B cell (primary cell): ENCODE results near the gene TMBIM6. TPM values are rescaled to one million over a fixed set of nuclear protein-coding genes. Genes with fewer than 3 reads are reported as not detected.

Source experiments
- ATAC-seq: fragments of 200-7000 bp; cut with Tn5 transposase; one replicate; pipeline ENCODE4 v1.10.0; 2021; ENCODE audit warnings: low read depth, mild to moderate bottlenecking, moderate number of reproducible peaks, moderate library complexity
- CTCF ChIA-PET: fragments of 350-600 bp; sonication (Branson Sonifier 250); formaldehyde crosslinking; loops from one replicate; lab custom pipeline; 2021; ENCODE audit warnings: antibody characterized with exemption, inconsistent platforms; lab: Charles Lee
- POLR2A ChIA-PET: fragments of 350-600 bp; sonication (Branson Sonifier 250); formaldehyde crosslinking; loops from one replicate; lab custom pipeline; 2021; ENCODE audit warnings: antibody characterized with exemption; lab: Charles Lee
- DNase-seq: peaks from one replicate; pipeline ENCODE4 v3.0.0; 2013
- H2AFZ ChIP-seq: 2 replicates; pipeline ENCODE4 v1.6.1; 2012; ENCODE audit warnings: mild to moderate bottlenecking, low read depth, low read length; ENCODE audit not compliant: insufficient read depth, poor library complexity, severe bottlenecking
- H3K27ac ChIP-seq, 2 donors: 1 replicate in 1 of 2; 2 replicates in 1 of 2; pipeline ENCODE4 v1.5.1; 2012 to 2013; ENCODE audit warnings: low read length in 2 of 2, mild to moderate bottlenecking in 2 of 2, moderate library complexity in 1 of 2
- H3K27me3 ChIP-seq, 4 experiments: fragments of 200-600 bp in 1 of 4; sonication (generic) in 1 of 4; replicated peaks in 1 of 4; 1 replicate in 2 of 4; 2 replicates in 2 of 4; pipeline versions ENCODE4 v1.6.1 to v1.7.0; 2013 to 2016; ENCODE audit warnings: low read length in 3 of 4, mild to moderate bottlenecking in 2 of 4, mixed read lengths in 1 of 4, moderate library complexity in 1 of 4; ENCODE audit not compliant: insufficient read depth in 4 of 4, control insufficient read depth in 3 of 4; ENCODE audit errors: control extremely low read depth in 1 of 4
- H3K36me3 ChIP-seq, 2 experiments: replicated peaks in 1 of 2; 1 replicate in 1 of 2; 2 replicates in 1 of 2; pipeline versions ENCODE4 v1.6.1 to v1.7.1; 2013; ENCODE audit warnings: low read length in 1 of 2; ENCODE audit not compliant: insufficient read depth in 2 of 2, control insufficient read depth in 1 of 2; ENCODE audit errors: control extremely low read depth in 1 of 2, extremely low read depth in 1 of 2
- H3K4me1 ChIP-seq, 2 donors: fragments of 200-600 bp in 1 of 2; sonication (generic) in 1 of 2; 1 replicate in 1 of 2; 2 replicates in 1 of 2; pipeline versions ENCODE4 v1.5.1 to v1.6.1; 2013 to 2017; ENCODE audit warnings: low read length in 2 of 2; ENCODE audit not compliant: control insufficient read depth in 2 of 2, insufficient read depth in 2 of 2
- H3K4me2 ChIP-seq: replicated peaks from 2 replicates; pipeline ENCODE3; 2012; ENCODE audit warnings: mild to moderate bottlenecking, low read depth, low read length; ENCODE audit not compliant: poor library complexity, severe bottlenecking
- H3K4me3 ChIP-seq, 5 experiments: fragments of 200-600 bp in 1 of 5; sonication (generic) in 1 of 5; 1 replicate in 3 of 5; 2 replicates in 2 of 5; pipeline versions ENCODE4 v1.5.1 to v1.7.0; 2011 to 2016; ENCODE audit warnings: low read length in 4 of 5, mild to moderate bottlenecking in 4 of 5, low read depth in 2 of 5, control low read depth in 1 of 5, moderate library complexity in 1 of 5; ENCODE audit not compliant: insufficient read depth in 1 of 5; ENCODE audit errors: control extremely low read depth in 1 of 5, extremely low read depth in 1 of 5
- H3K79me2 ChIP-seq: fragments of 200-600 bp; sonication (generic); one replicate; pipeline ENCODE4 v1.6.0; 2016; ENCODE audit warnings: low read length; ENCODE audit not compliant: control insufficient read depth, insufficient read depth
- H3K9ac ChIP-seq: fragments of 200-600 bp; sonication (generic); 2 replicates; pipeline ENCODE4 v1.6.1; 2017; ENCODE audit warnings: mild to moderate bottlenecking, low read length, moderate library complexity
- H3K9me3 ChIP-seq, 3 donors: one replicate each; pipeline versions ENCODE4 v1.6.1 to v1.7.1; 2013; ENCODE audit warnings: low read length in 2 of 3; ENCODE audit not compliant: control insufficient read depth in 2 of 3, insufficient read depth in 1 of 3; ENCODE audit errors: control extremely low read depth in 1 of 3
- H4K20me1 ChIP-seq: 2 replicates; pipeline ENCODE4 v1.6.0; 2012; ENCODE audit warnings: mild to moderate bottlenecking, low read length; ENCODE audit not compliant: insufficient read depth, control insufficient read depth, poor library complexity, severe bottlenecking
- H3K27ac Mint-ChIP-seq: one replicate; pipeline ENCODE4 v1.8.0; 2021; ENCODE audit warnings: mixed read lengths
- H3K27me3 Mint-ChIP-seq: one replicate; pipeline ENCODE4 v1.8.0; 2021; ENCODE audit warnings: mixed read lengths
- H3K4me1 Mint-ChIP-seq: one replicate; pipeline ENCODE4 v1.8.0; 2021; ENCODE audit warnings: mixed read lengths
- H3K4me3 Mint-ChIP-seq: one replicate; pipeline ENCODE4 v1.8.0; 2021; ENCODE audit warnings: mixed read lengths
- H3K9me3 Mint-ChIP-seq: one replicate; pipeline ENCODE4 v1.8.0; 2022; ENCODE audit warnings: mixed read lengths; ENCODE audit not compliant: insufficient read depth
- EZH2 ChIP-seq: IDR thresholded peaks from 2 replicates; pipeline ENCODE4 v1.6.1; 2012; ENCODE audit warnings: borderline replicate concordance, low read depth, mild to moderate bottlenecking, moderate library complexity, low read length; ENCODE audit not compliant: insufficient read depth, poor library complexity, severe bottlenecking
- WGBS: methylation state at CpG from one replicate; pipeline ENCODE4 v1.1.5; 2013; ENCODE audit warnings: missing lambda C conversion rate; ENCODE audit not compliant: insufficient coverage; 5-methylcytosine and 5-hydroxymethylcytosine counted together
- intact Hi-C: fragments of 100-400 bp; cut with micrococcal nuclease; formaldehyde crosslinking; loops from one replicate; pipeline ENCODE4 v1.10.0; 2022
- polyA plus RNA-seq: library from polyadenylated mRNA; depleted of rRNA; stranded (reverse); fragments of >200 nt; gene quantifications from 2 replicates; pipeline ENCODE4 v1.2.3, GENCODE V29; 2012
- total RNA-seq, 2 donors: library from RNA; stranded (reverse); fragments of 120-200 nt in 1 of 2; gene quantifications; 1 replicate in 1 of 2; 2 replicates in 1 of 2; pipeline versions ENCODE4 v1.2.3 to v1.2.4, GENCODE V29; 2013 to 2022
- TF ChIP-seq, protein P1 (sequence below): fragments of 200-600 bp; IDR thresholded peaks from one replicate; pipeline ENCODE4 v1.8.0; 2022; ENCODE audit warnings: antibody characterized with exemption, mild to moderate bottlenecking

Gene TMBIM6
- total and polyA plus RNA-seq, 2 donors (not counting 1 experiment from before 2014, with no cell fraction given): 178 to 336 TPM

DNA sequence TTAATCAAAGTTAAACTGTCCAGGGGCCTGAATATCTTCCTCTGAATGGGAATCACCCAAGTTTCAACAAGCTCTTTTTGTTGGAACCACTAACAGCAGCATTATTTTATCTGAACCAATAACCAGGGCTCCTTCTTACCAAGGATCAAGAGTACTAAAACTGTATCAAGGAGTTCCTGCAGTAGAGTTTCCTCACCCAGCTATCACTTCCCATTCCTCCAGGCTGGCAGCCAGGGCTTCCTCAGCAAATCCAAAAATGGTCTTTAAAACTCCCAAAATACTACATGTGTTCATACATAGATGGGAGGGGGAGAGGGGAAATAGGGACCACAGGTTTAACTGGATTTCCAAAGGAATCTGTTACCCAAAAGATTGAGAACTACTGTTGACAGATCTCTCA is 44.6 kb upstream of the TMBIM6 start:
- H3K36me3 ChIP-seq: no peaks in the 10 kb centered on the region
- H3K4me1 ChIP-seq: peaks cover 49 to 50% of the 10 kb centered on the region in 2 donors
- no peak overlapping the region for H3K27ac ChIP-seq
- TF ChIP-seq, protein P1, sequence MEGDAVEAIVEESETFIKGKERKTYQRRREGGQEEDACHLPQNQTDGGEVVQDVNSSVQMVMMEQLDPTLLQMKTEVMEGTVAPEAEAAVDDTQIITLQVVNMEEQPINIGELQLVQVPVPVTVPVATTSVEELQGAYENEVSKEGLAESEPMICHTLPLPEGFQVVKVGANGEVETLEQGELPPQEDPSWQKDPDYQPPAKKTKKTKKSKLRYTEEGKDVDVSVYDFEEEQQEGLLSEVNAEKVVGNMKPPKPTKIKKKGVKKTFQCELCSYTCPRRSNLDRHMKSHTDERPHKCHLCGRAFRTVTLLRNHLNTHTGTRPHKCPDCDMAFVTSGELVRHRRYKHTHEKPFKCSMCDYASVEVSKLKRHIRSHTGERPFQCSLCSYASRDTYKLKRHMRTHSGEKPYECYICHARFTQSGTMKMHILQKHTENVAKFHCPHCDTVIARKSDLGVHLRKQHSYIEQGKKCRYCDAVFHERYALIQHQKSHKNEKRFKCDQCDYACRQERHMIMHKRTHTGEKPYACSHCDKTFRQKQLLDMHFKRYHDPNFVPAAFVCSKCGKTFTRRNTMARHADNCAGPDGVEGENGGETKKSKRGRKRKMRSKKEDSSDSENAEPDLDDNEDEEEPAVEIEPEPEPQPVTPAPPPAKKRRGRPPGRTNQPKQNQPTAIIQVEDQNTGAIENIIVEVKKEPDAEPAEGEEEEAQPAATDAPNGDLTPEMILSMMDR: no peak
- no peak for TF ChIP-seq EZH2
- H3K4me3 Mint-ChIP-seq: no peak overlapping the region
- intact Hi-C loops: no loop called here
- H2AFZ ChIP-seq: no peak overlapping the region
- CTCF ChIA-PET: interaction anchor here (1.1 to 4.0 kb wide), 7 partner anchors 23 to 53 kb away, joined by 3 to 21 read pairs (median 6); no protein-coding TSS in a partner anchor
- H4K20me1 ChIP-seq: peaks cover 32% of the 10 kb centered on the region
- H3K9ac ChIP-seq: no peak overlapping the region
- H3K27me3 ChIP-seq: no peaks in the 10 kb centered on the region
- no peak overlapping the region for H3K4me2 ChIP-seq
- no peaks in the 10 kb centered on the region for H3K27me3 Mint-ChIP-seq
- no peak overlapping the region for H3K4me3 ChIP-seq
- H3K79me2 ChIP-seq: peaks cover 99% of the 10 kb centered on the region
- H3K27ac Mint-ChIP-seq: no peak overlapping the region
- DNase-seq (no peak), ATAC-seq (no peak)
- peaks cover 60% of the 10 kb centered on the region for H3K4me1 Mint-ChIP-seq
- H3K9me3 Mint-ChIP-seq: no peaks in the 10 kb centered on the region
- no peaks in the 10 kb centered on the region for H3K9me3 ChIP-seq
- POLR2A ChIA-PET: interaction anchor here (1.3 kb wide), 1 partner anchor 24 kb away, joined by 3 read pairs; no protein-coding TSS in a partner anchor

DNA sequence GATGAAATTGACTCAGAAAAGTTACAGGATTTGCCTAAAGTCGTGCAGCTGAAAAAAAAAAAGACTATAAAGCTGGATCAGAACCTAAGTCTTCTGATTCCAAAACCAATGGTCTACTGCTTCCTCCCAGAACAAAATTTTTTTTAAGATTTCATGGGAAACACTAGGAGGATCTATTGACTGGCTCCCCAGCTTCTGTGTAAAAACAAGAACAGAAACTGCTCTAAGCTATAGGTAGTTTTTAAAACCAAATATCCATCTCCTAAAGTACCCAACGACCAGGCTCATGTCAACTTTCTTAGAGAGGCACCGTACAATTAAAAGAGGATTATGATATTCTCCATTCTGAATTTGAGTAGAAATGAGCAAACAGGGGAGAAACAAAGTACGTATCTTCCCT is 43.5 kb upstream of the TMBIM6 start:
- H3K27ac ChIP-seq: peak overlapping the region; percentile 0 to 55
- peak overlapping the region; percentile 42 for H3K4me3 Mint-ChIP-seq
- no peak overlapping the region for H3K4me3 ChIP-seq
- H3K9me3 Mint-ChIP-seq: no peaks in the 10 kb centered on the region
- H3K4me2 ChIP-seq: peak overlapping the region; percentile 93
- H3K27me3 Mint-ChIP-seq: no peaks in the 10 kb centered on the region
- peaks cover 59 to 61% of the 10 kb centered on the region in 2 donors for H3K4me1 ChIP-seq
- WGBS: no CpG with 5 or more reads among the region's 4 CpGs
- H2AFZ ChIP-seq: no peak overlapping the region
- peaks cover 99% of the 10 kb centered on the region for H3K79me2 ChIP-seq
- intact Hi-C loops: loop anchor here (1.0 to 2.0 kb wide), 4 partner anchors 9 to 53 kb away; no protein-coding TSS in a partner anchor
- H4K20me1 ChIP-seq: peaks cover 22% of the 10 kb centered on the region
- H3K27ac Mint-ChIP-seq: peak overlapping the region; percentile 33
- no peaks in the 10 kb centered on the region for H3K9me3 ChIP-seq
- peaks cover 66% of the 10 kb centered on the region for H3K4me1 Mint-ChIP-seq
- no peak for ATAC-seq
- peak overlapping the region; percentile 2 for H3K9ac ChIP-seq
- DNase-seq: peak; percentile 34
- ChIA-PET CTCF (interaction anchor here (0.6 to 4.0 kb wide), 12 partner anchors 8 to 143 kb away, joined by 3 to 21 read pairs (median 6); partner anchors contain the start of gene TMBIM6), POLR2A (interaction anchor here (1.0 kb wide), 1 partner anchor 27 kb away, joined by 3 read pairs; no protein-coding TSS in a partner anchor)
- TF ChIP-seq EZH2: no peak
- TF ChIP-seq, protein P1: no peak
- H3K27me3 ChIP-seq: no peaks in the 10 kb centered on the region
- H3K36me3 ChIP-seq: no peaks in the 10 kb centered on the region
